Activated naive CD4-positive, alpha-beta T cell treated with anti-CD3 and anti-CD28 coated beads, Interleukin-2, amount 10 ng/mL, durations not matched to agents 7 days and 5 days (primary cell): ENCODE data around the gene GALNT11.

Source experiments
- CTCF ChIA-PET: fragments of 350-600 bp; sonication (Branson Sonifier 250); formaldehyde crosslinking; loops from one replicate; lab custom pipeline; 2021; ENCODE audit warnings: antibody characterized with exemption; lab: Charles Lee
- DNase-seq: peaks from one replicate; pipeline ENCODE4 v3.0.0-alpha.2; 2020
- H3K27ac Mint-ChIP-seq: one replicate; pipeline ENCODE4 v1.8.0; 2021; ENCODE audit warnings: mild to moderate bottlenecking, moderate library complexity, mixed read lengths
- H3K27me3 Mint-ChIP-seq: one replicate; pipeline ENCODE4 v1.8.0; 2021; ENCODE audit warnings: mild to moderate bottlenecking, mixed read lengths
- H3K36me3 Mint-ChIP-seq: one replicate; pipeline ENCODE4 v1.8.0; 2021; ENCODE audit warnings: mixed read lengths
- H3K4me1 Mint-ChIP-seq: one replicate; pipeline ENCODE4 v1.8.0; 2021; ENCODE audit warnings: mixed read lengths
- H3K4me3 Mint-ChIP-seq: one replicate; pipeline ENCODE4 v1.8.0; 2021; ENCODE audit warnings: mild to moderate bottlenecking, moderate library complexity, mixed read lengths
- H3K9me3 Mint-ChIP-seq: one replicate; pipeline ENCODE4 v1.8.0; 2021; ENCODE audit warnings: mixed read lengths

GALNT11 gene

GRCh38 chr7:152148706-152149105 is 123.2 kb downstream of the GALNT11 start:
- CTCF ChIA-PET = interaction anchor here (1.0 kb wide), 1 partner anchor 188 kb away, joined by 3 read pairs; no protein-coding TSS in a partner anchor

GRCh38 chr7:152149363-152149762 is 123.9 kb downstream of the GALNT11 start:
- Mint-ChIP-seq H3K4me1 (peaks cover 28% of the 10 kb centered on the region), H3K27ac (peak overlapping the region; percentile 30), H3K4me3 (no peak overlapping the region), H3K27me3 (no peaks in the 10 kb centered on the region), H3K36me3 (peaks cover 63% of the 10 kb centered on the region), H3K9me3 (no peaks in the 10 kb centered on the region)
- CTCF ChIA-PET = interaction anchor here (1.0 to 2.0 kb wide), 2 partner anchors 13 to 188 kb away, joined by 3 to 6 read pairs; no protein-coding TSS in a partner anchor
- DNase-seq = no peak

More at GRCh38 chr7:152148706-152149105, 123.2 kb downstream of the GALNT11 start:
- no peak for DNase-seq
- Mint-ChIP-seq H3K27me3 (no peaks in the 10 kb centered on the region), H3K36me3 (peaks cover 61% of the 10 kb centered on the region), H3K4me3 (no peak overlapping the region), H3K27ac (no peak overlapping the region), H3K4me1 (peaks cover 35% of the 10 kb centered on the region), H3K9me3 (no peaks in the 10 kb centered on the region)

- peaks cover 9% of the 10 kb centered on the region for H3K4me1 Mint-ChIP-seq
- no peaks in the 10 kb centered on the region for H3K9me3 Mint-ChIP-seq
- H3K27ac Mint-ChIP-seq = no peak overlapping the region
- peaks cover 67% of the 10 kb centered on the region for H3K36me3 Mint-ChIP-seq
- no peak for DNase-seq
- no peak overlapping the region for H3K4me3 Mint-ChIP-seq
- no peaks in the 10 kb centered on the region for H3K27me3 Mint-ChIP-seq
- CTCF ChIA-PET = interaction anchor here (0.6 kb wide), 1 partner anchor 9 kb away, joined by 3 read pairs; no protein-coding TSS in a partner anchor
Measured at GRCh38 chr7:152152267-152152666, 126.8 kb downstream of the GALNT11 start.

GRCh38 chr7:152158801-152159587 is 133.5 kb downstream of the GALNT11 start:
- no peak overlapping the region for H3K4me3 Mint-ChIP-seq
- no peak for DNase-seq

GRCh38 chr7:152161171-152161570 is 135.7 kb downstream of the GALNT11 start:
- Mint-ChIP-seq H3K9me3 (no peaks in the 10 kb centered on the region), H3K27me3 (no peaks in the 10 kb centered on the region), H3K36me3 (peaks cover 66% of the 10 kb centered on the region), H3K4me3 (no peak overlapping the region), H3K27ac (no peak overlapping the region), H3K4me1 (peaks cover 14% of the 10 kb centered on the region)
- CTCF ChIA-PET = interaction anchor here (2.2 kb wide), 1 partner anchor 11 kb away, joined by 6 read pairs; no protein-coding TSS in a partner anchor
- DNase-seq = no peak

More at GRCh38 chr7:152158801-152159587, 133.5 kb downstream of the GALNT11 start:
- Mint-ChIP-seq H3K9me3 (no peaks in the 10 kb centered on the region), H3K4me1 (peaks cover 14% of the 10 kb centered on the region), H3K36me3 (peaks cover 74% of the 10 kb centered on the region), H3K27me3 (no peaks in the 10 kb centered on the region), H3K27ac (peak overlapping the region; percentile 68)
- CTCF ChIA-PET = interaction anchor here (2.1 kb wide), 1 partner anchor 14 kb away, joined by 8 read pairs; no protein-coding TSS in a partner anchor

- no peaks in the 10 kb centered on the region for H3K27me3 Mint-ChIP-seq
- H3K4me1 Mint-ChIP-seq = peaks cover 14% of the 10 kb centered on the region
- DNase-seq = no peak
- no peaks in the 10 kb centered on the region for H3K9me3 Mint-ChIP-seq
- H3K36me3 Mint-ChIP-seq = peaks cover 65% of the 10 kb centered on the region
- CTCF ChIA-PET = interaction anchor here (2.2 kb wide), 1 partner anchor 12 kb away, joined by 6 read pairs; no protein-coding TSS in a partner anchor
- H3K4me3 Mint-ChIP-seq = no peak overlapping the region
- no peak overlapping the region for H3K27ac Mint-ChIP-seq
Measured at GRCh38 chr7:152162287-152162686, 136.8 kb downstream of the GALNT11 start.
